GM18909 (cell line): Measurements from ENCODE around the gene TMPRSS13.

Experiments used
- ATAC-seq: cut with Tn5 transposase; IDR thresholded peaks from one replicate; pipeline ENCODE4 v1.9.1; 2021; ENCODE audit warnings: mild to moderate bottlenecking; ENCODE audit not compliant: unreplicated experiment, poor library complexity

Gene TMPRSS13

GRCh38 chr11:117860139-117860538, 69.1 kb downstream of the TMPRSS13 start:
- ATAC-seq = no peak

GRCh38 chr11:117859488-117860112, 69.6 kb downstream of the TMPRSS13 start:
- no peak for ATAC-seq

- no peak for ATAC-seq
Observed at GRCh38 chr11:117859061-117859460, 70.1 kb downstream of the TMPRSS13 start.

- ATAC-seq = no peak
Observed at GRCh38 chr11:117857734-117858414, 71.3 kb downstream of the TMPRSS13 start.

GRCh38 chr11:117855912-117856651, 73.1 kb downstream of the TMPRSS13 start:
- ATAC-seq = no peak

GRCh38 chr11:117855186-117855845, 73.9 kb downstream of the TMPRSS13 start:
- no peak for ATAC-seq

GRCh38 chr11:117852309-117852708, 76.9 kb downstream of the TMPRSS13 start:
- ATAC-seq = no peak

- no peak for ATAC-seq
Observed at GRCh38 chr11:117851852-117852251, 77.3 kb downstream of the TMPRSS13 start.

- no peak for ATAC-seq
Observed at GRCh38 chr11:117851106-117851505, 78.1 kb downstream of the TMPRSS13 start.
